Measurements from ENCODE around the gene NCK2. TPM values are rescaled to one million over a fixed set of nuclear protein-coding genes. Genes with fewer than 3 reads are reported as not detected.

The NCK2 gene
- total RNA-seq, 1 donor from 2014 or later, result 82.9 TPM

DNA sequence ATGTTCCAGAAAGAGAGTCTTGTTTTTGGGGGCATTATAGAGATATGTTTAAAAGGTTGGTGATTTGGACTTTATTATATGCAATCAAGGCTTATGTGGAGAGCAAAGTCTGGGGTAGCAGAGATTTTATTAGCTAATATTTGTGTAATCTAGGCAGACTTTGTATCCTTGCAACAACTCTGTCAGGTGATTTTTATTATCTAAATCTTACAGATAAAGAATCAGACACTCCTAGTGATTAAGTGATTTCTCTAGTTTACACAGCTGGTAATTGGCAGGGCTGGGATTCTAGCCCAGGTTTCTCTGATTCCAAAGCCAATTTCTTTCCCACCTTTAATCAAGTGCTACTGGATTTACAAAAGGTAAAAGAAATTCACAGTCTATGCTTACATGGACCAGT lies 33.3 kb upstream of the NCK2 start:
- TF ChIP-seq, protein P1, sequence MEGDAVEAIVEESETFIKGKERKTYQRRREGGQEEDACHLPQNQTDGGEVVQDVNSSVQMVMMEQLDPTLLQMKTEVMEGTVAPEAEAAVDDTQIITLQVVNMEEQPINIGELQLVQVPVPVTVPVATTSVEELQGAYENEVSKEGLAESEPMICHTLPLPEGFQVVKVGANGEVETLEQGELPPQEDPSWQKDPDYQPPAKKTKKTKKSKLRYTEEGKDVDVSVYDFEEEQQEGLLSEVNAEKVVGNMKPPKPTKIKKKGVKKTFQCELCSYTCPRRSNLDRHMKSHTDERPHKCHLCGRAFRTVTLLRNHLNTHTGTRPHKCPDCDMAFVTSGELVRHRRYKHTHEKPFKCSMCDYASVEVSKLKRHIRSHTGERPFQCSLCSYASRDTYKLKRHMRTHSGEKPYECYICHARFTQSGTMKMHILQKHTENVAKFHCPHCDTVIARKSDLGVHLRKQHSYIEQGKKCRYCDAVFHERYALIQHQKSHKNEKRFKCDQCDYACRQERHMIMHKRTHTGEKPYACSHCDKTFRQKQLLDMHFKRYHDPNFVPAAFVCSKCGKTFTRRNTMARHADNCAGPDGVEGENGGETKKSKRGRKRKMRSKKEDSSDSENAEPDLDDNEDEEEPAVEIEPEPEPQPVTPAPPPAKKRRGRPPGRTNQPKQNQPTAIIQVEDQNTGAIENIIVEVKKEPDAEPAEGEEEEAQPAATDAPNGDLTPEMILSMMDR (IDR thresholded peaks at IDR 0.05; ENCODE audit: insufficient read depth, low read length, poor library complexity, severe bottlenecking), result no peak
- H3K36me3 ChIP-seq (ENCODE audit: control insufficient read depth, insufficient read depth, low read length), result no peaks in the 10 kb centered on the region
- no peak overlapping the region for H3K4me3 ChIP-seq (ENCODE audit: low read depth, low read length)
- no peaks in the 10 kb centered on the region for H3K27me3 ChIP-seq (ENCODE audit: control insufficient read depth, insufficient read depth, low read length)
- DNase-seq (ENCODE audit: low read depth), result no peak

- TF ChIP-seq, protein P1 (IDR thresholded peaks at IDR 0.05; ENCODE audit: insufficient read depth, low read length, poor library complexity, severe bottlenecking), result no peak
- DNase-seq (ENCODE audit: low read depth), result no peak
- H3K4me3 ChIP-seq (ENCODE audit: low read depth, low read length), result no peak overlapping the region
- H3K36me3 ChIP-seq (ENCODE audit: control insufficient read depth, insufficient read depth, low read length), result no peaks in the 10 kb centered on the region
- no peaks in the 10 kb centered on the region for H3K27me3 ChIP-seq (ENCODE audit: control insufficient read depth, insufficient read depth, low read length)
Observed at GRCh38 chr2:105712166-105712915, 32.4 kb upstream of the NCK2 start.

DNA sequence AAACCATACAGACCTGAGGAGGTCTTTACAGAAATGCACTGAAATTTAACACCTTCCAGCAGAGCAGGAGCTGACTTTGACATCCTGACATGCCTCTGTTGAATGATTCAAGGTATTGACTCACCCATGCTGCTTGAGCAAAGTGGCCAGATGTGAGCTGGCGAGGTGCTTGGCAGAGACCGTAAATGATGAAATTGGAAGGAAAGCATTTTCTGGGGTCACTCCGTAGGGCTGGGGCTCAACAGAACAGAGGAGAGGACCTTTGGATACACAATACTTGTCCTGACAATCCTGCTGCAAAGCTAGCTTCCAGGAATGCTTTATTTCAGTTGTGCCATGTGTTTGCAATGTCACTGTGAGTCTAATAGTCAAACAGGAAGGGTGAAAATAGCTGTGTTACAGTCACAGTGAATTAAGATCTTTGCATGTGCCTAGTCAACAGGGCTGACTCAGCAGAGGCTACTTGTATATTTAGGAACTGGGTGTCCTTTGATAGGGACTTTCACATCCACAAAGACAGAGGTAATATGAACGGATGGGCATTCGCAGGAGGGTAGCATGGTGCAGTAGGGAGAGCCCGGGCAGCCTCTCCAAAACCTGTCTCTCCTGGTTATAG lies 31.6 kb upstream of the NCK2 start:
- Histone ChIP-seq H3K4me3 (ENCODE audit: low read depth, low read length) (no peak overlapping the region), H3K27me3 (ENCODE audit: control insufficient read depth, insufficient read depth, low read length) (no peaks in the 10 kb centered on the region), H3K36me3 (ENCODE audit: control insufficient read depth, insufficient read depth, low read length) (no peaks in the 10 kb centered on the region)
- peak; percentile 28 for DNase-seq (ENCODE audit: low read depth)
- TF ChIP-seq, protein P1 (IDR thresholded peaks at IDR 0.05; ENCODE audit: insufficient read depth, low read length, poor library complexity, severe bottlenecking), result no peak

- no peaks in the 10 kb centered on the region for H3K27me3 ChIP-seq (ENCODE audit: control insufficient read depth, insufficient read depth, low read length)
- no peaks in the 10 kb centered on the region for H3K36me3 ChIP-seq (ENCODE audit: control insufficient read depth, insufficient read depth, low read length)
- TF ChIP-seq, protein P1 (IDR thresholded peaks at IDR 0.05; ENCODE audit: insufficient read depth, low read length, poor library complexity, severe bottlenecking), result no peak
- DNase-seq (ENCODE audit: low read depth), result no peak
- H3K4me3 ChIP-seq (ENCODE audit: low read depth, low read length), result no peak overlapping the region
Observed at GRCh38 chr2:105714141-105714540, 30.6 kb upstream of the NCK2 start.

DNA sequence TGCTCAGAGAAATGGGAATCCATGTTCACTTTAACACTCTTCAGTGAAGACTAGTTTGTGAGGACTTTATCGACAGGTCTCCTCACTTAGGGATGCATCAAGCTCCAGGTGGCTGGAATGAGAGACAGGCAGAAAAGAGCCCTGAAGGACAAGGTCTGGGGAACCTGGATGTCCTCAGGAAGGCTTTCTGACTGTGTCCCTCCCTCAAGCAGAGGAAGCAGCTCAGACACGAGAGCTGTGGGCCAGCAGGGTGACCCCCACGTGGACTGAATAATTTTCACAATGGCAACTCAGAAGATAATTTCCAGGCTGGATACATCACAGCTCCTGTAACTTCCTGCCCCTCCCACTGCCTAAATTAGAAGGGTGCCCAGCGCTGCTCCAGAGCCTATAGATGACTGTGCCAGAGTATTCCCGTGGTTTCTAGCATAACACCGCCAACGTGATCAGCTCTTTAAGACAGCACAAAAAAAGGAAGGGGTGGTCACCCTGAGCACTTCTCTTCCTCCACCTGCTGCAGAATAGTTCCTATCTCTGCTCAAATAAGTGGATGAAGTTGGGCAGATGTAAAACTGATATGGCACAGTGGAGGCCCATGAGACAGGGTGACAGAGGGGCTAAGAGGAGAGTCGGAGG lies 25.7 kb upstream of the NCK2 start:
- Histone ChIP-seq H3K4me3 (ENCODE audit: low read depth, low read length) (no peak overlapping the region), H3K36me3 (ENCODE audit: control insufficient read depth, insufficient read depth, low read length) (no peaks in the 10 kb centered on the region), H3K27me3 (ENCODE audit: control insufficient read depth, insufficient read depth, low read length) (no peaks in the 10 kb centered on the region)
- DNase-seq (ENCODE audit: low read depth), result no peak
- TF ChIP-seq, protein P1 (IDR thresholded peaks at IDR 0.05; ENCODE audit: insufficient read depth, low read length, poor library complexity, severe bottlenecking), result no peak
